ENCODE results near the gene TIAL1. TPM values are rescaled to one million over a fixed set of nuclear protein-coding genes. Genes with fewer than 3 reads are reported as not detected.

The TIAL1 gene
- total and polyA plus RNA-seq, 2 of the 4 experiments (the other 2 are of a cell fraction), result 28.0 to 83.5 TPM

DNA sequence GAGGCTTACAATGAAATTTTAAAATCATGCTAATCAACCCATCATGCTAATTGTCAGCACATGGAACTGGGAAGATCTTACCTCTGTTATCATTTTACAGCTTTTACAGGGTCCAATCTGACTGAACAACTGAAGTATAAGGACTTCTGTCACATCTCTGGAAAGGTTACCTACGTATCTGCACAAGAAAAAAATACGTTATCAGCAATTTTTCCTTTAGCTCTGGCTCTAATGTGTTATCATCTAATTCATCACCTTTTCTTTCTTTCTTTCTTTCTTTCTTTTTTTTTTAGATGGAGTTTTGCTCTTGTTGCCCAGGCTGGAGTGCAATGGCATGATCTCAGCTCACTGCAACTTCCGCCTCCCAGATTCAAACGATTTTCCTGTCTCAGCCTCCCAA lies 8.7 kb downstream of the TIAL1 start:
- Histone ChIP-seq H3K18ac (ENCODE audit: low read depth, low read length) (no peak overlapping the region), H3K4me3 (ENCODE audit: insufficient read depth, low read depth, low read length) (no peak overlapping the region), H2BK20ac (ENCODE audit: low read depth, low read length) (no peak overlapping the region), H3K4me2 (ENCODE audit: low read depth, low read length) (no peak overlapping the region), H3K4ac (ENCODE audit: low read depth, low read length) (no peak overlapping the region), H4K8ac (ENCODE audit: low read depth in 2 of 2, low read length in 2 of 2) (no peak overlapping the region), H4K20me1 (ENCODE audit: insufficient read depth, low read length) (peaks cover 65% of the 10 kb centered on the region), H3K36me3 (ENCODE audit: control insufficient read depth, insufficient read depth, low read length) (peaks cover 20% of the 10 kb centered on the region), H2AK5ac (ENCODE audit: low read depth, low read length) (no peak overlapping the region), H3K27ac (ENCODE audit: insufficient read depth, low read length) (no peak overlapping the region), H2AFZ (replicated peaks; ENCODE audit: low read length, poor library complexity) (no peak overlapping the region), H2BK5ac (ENCODE audit: low read depth, low read length, poor library complexity, severe bottlenecking) (no peak overlapping the region), H2BK120ac (ENCODE audit: low read depth, low read length) (no peak overlapping the region), H4K91ac (ENCODE audit: insufficient read depth, low read depth, low read length) (no peak overlapping the region), H3K9me3 (ENCODE audit: control insufficient read depth, insufficient read depth, low read length) (no peaks in the 10 kb centered on the region), H3K56ac (ENCODE audit: extremely low read depth, insufficient read depth, low read length) (no peak overlapping the region), H2AK9ac (replicated peaks; ENCODE audit: low read depth, low read length, poor library complexity) (no peak overlapping the region), H3K9me1 (ENCODE audit: insufficient read depth, low read length) (peaks cover 4% of the 10 kb centered on the region), H4K5ac (ENCODE audit: low read depth, low read length) (no peak overlapping the region), H3K23ac (ENCODE audit: low read depth, low read length) (no peak overlapping the region), H3K4me1 (ENCODE audit: control insufficient read depth, insufficient read depth, low read length) (no peaks in the 10 kb centered on the region; the same call in 1 of the 2 replicates), H3K79me1 (ENCODE audit: low read depth in 1 of 2, low read length in 2 of 2) (peaks cover 15 to 40% of the 10 kb centered on the region in 2 experiments; a peak in 3 of 4 replicates), H3K27me3 (ENCODE audit: control insufficient read depth, insufficient read depth, low read length) (no peaks in the 10 kb centered on the region), H3K9ac (ENCODE audit: low read depth, low read length) (no peak overlapping the region), H2BK15ac (ENCODE audit: low read depth, low read length) (no peak overlapping the region), H3K14ac (replicated peaks; ENCODE audit: low read depth, low read length) (no peak overlapping the region)
- CTCF ChIA-PET, result interaction anchor here (0.5 to 0.6 kb wide), 2 partner anchors 11 to 370 kb away, joined by 4 to 6 read pairs; no protein-coding TSS in a partner anchor
- BruUV-seq (replicated peaks), result no TSS peak
- POLR2A ChIA-PET (ENCODE audit: unreplicated experiment), result interaction anchor here (0.6 kb wide), 1 partner anchor 22 kb away, joined by 4 read pairs; no protein-coding TSS in a partner anchor
- ATAC-seq (ENCODE audit: low read depth) (no peak), DNase-seq (no peak)
- TF ChIP-seq, protein P1, sequence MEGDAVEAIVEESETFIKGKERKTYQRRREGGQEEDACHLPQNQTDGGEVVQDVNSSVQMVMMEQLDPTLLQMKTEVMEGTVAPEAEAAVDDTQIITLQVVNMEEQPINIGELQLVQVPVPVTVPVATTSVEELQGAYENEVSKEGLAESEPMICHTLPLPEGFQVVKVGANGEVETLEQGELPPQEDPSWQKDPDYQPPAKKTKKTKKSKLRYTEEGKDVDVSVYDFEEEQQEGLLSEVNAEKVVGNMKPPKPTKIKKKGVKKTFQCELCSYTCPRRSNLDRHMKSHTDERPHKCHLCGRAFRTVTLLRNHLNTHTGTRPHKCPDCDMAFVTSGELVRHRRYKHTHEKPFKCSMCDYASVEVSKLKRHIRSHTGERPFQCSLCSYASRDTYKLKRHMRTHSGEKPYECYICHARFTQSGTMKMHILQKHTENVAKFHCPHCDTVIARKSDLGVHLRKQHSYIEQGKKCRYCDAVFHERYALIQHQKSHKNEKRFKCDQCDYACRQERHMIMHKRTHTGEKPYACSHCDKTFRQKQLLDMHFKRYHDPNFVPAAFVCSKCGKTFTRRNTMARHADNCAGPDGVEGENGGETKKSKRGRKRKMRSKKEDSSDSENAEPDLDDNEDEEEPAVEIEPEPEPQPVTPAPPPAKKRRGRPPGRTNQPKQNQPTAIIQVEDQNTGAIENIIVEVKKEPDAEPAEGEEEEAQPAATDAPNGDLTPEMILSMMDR (conservative IDR thresholded peaks at IDR 0.05; ENCODE audit: low read depth, low read length), result no peak
- no peak for TF ChIP-seq CHD1 (IDR thresholded peaks at IDR 0.05; ENCODE audit: low read depth, low read length)
- peak; percentile 51 for TF ChIP-seq MAFK (IDR thresholded peaks at IDR 0.05; ENCODE audit: low read depth, low read length)
- TF ChIP-seq POLR2A (IDR thresholded peaks at IDR 0.05; ENCODE audit: low read depth, low read length), result no peak
- dilution Hi-C loops (cut with HindIII; ENCODE audit: low sequenced_read_pairs, unreplicated experiment), result no loop called here
- WGBS, 2 experiments (ENCODE audit: extremely low coverage in 2 of 2, insufficient read length in 1 of 2), result no CpG with 5 or more reads among the region's 4 CpGs
- in situ Hi-C loops (cut with MboI; ENCODE audit: low sequenced_read_pairs), result no loop called here
- intact Hi-C loops (cut with micrococcal nuclease), result no loop called here

All from IMR-90 (cell line).